GM19324 (cell line): Measurements from ENCODE around the gene ZFAND5.
A peak's percentile ranks its signal among the peaks of the same experiment; 100 is the strongest.

ENCODE experiments used
- ATAC-seq: cut with Tn5 transposase; IDR thresholded peaks from one replicate; pipeline ENCODE4 v1.9.1; 2021; ENCODE audit warnings: mild to moderate bottlenecking, moderate library complexity; ENCODE audit not compliant: unreplicated experiment, low FRiP score

The ZFAND5 gene, protein sequence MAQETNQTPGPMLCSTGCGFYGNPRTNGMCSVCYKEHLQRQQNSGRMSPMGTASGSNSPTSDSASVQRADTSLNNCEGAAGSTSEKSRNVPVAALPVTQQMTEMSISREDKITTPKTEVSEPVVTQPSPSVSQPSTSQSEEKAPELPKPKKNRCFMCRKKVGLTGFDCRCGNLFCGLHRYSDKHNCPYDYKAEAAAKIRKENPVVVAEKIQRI

DNA sequence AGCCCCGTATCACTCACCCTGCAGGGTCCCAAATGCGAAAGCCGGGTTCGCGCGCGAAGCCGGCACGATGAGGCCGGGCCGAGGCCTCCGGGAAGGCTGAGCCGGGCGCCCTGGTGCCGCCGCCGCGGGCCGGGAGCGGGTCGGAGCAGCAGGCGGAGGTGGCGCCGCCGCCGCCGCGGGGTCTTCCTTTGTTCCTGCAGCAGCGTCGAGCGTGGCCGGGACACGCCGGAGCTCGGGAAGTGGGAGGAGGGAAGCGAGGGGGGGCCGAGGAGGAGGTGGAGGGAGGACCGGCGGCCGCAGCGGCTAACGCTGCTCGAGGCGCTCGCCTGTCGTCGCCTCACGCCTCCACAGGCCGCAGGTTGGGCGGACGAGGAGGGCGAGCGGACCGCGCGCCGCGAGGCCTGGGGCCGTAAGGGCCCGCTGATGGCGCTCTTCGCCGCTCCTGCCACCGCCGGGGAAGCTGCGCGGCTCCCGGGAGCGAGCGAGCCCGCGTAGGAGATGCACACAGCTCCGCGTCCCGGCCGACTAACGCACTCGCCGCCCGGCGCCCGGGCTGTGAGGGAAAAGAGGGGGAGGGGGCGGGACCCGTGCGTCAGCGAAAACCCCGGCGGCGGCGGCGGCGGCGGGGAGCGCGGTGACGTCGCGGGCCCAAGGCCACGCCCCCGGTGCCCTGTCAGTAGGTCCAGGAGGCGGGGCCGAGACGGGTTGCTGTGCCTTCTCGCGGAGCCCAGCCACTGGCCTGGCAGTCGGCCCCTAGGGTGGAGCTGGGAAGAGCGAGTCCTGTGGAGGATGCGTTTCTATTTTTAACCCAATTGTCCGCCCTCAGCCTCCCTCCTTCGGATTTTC, at the start of gene ZFAND5:
ZFAND5 (minus strand) TSS at position 530 of the 846 bp plus-strand sequence. CDS start 4,430 bp downstream, outside the sequence.
- peak; percentile 88 for ATAC-seq

DNA sequence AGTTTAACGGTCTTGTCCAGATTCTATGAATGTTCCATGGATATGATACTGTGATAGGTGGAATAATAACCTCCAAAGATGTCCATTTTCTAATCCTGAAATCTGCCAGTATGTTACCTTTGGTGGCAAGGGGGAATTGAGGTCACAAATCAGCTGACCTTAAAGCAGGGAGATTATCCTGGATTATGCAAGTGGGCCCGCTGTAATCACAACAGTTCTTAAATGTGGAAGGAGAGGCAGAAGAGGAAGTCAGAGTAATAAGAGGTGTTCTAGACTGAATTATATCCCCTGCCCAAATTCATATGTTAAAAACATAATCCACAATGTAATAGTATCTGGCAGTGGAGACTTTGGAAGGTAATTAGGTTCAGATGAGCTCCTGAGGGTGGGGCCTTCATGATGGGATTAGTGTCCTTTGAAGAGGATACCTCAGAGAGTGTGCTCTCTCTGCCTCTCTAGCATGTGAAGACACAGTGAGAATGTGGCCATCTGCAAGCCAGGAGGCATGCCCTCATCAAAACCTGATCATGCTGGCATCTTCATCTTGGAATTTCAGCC, 47.6 kb upstream of the ZFAND5 start:
- no peak for ATAC-seq

DNA sequence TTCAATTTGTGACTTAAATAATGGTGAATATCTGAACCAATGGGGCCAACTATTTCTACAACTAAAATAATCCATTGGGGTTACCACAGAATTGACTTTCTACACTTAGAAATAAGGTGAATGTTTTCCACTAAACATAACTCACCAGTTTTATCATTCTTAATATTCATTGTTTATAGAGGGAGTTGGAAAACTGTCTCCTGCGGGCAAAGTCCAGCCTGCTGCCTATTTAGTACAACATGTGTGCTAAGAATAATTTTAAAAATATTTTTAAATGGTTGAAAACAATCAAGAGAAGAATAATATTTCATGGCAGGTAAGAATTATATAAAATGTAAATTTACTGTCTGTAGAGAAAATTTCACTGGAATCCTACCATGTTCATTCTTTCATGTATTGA, 45.2 kb upstream of the ZFAND5 start:
- ATAC-seq = no peak

DNA sequence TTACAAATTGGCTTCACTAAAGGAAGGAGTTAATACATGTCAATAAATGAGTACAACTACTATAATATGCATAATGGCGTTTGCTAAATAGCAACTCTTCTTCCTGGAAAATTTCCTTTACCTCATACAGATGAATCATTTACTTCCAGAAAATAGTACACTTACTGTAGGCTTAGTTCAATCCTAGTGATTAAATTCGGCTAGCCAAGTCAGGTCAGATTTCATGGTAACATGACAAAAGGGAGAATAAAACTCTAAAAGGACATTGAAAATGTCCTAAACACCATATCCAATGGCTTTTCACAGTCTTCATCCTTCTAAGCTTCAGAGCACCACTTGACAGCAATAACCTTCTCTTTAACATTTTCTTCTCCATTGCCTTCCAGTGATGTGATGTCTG, 42.1 kb upstream of the ZFAND5 start:
- no peak for ATAC-seq

DNA sequence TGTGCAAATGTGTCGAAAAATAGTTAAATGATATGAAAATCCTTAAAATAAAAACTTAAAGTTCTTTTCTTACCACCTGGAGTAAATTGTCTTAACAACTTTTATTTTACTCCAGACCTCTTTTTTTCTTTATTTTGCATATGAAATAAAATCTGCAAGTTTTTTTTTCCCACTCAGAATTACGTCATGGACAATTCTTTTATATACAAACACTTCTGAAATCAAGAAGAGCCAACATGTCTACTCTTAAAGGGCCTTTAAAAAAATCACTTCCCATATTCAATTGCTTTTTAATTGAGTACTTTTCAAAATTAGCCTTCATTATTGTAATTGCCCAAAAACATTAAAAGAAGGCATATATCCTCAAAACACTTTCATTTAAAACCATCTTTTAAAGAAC, 37.7 kb upstream of the ZFAND5 start:
- ATAC-seq = no peak

DNA sequence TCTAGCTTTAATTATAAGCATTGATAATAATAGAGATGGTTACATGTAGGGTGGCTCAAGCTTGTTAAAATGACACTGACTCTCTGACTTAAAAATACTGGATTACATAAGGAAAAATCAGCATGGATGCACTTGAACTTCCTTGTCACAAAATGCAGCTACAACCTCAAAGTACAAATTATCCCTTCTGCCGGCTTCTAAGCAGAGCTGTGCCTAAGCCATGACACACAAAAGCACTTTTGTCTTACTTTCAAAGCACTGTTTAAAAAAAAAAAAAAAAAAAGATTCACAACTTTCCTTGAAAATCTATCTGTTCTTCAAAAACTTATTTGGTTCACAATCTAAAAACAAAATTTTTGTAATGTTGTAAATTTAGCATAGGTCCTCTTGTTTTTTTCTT, 36.4 kb upstream of the ZFAND5 start:
- ATAC-seq = no peak

DNA sequence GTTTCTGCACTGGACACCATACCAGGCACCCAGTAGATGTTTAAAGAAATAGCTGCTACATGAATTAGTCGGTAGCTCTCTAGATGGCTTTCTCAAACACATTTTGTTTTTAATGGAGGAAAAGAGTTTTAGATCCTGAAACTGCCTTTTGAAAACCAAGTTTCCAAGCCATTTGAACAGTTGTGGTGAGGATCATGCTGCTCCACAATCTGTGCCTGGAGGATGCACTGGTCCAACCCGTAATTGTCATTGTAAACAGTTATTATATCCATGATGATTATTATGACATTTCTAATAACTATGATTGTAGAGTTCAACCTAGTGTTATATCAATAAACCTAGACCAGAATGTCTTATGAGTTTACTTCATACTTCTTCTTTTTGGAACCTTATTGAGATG, 35.9 kb upstream of the ZFAND5 start:
- ATAC-seq = no peak

DNA sequence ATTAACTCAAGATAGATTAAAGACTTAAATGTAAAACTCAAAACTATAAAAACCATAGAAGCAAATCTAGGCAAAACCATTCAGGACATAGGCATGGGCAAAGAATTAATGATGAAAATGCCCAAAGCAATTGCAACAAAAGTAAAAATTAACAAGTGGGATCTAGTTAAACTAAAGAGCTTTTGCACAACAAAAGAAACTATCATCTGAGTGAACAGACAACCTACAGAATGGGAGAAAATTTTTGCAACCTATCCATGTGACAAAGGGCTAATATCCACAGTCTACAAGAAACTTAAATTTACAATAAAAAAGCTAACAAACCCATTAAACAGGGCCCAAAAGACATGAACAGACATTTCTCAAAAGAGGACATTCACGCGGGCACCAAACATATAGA, 34.4 kb upstream of the ZFAND5 start:
- ATAC-seq = no peak

DNA sequence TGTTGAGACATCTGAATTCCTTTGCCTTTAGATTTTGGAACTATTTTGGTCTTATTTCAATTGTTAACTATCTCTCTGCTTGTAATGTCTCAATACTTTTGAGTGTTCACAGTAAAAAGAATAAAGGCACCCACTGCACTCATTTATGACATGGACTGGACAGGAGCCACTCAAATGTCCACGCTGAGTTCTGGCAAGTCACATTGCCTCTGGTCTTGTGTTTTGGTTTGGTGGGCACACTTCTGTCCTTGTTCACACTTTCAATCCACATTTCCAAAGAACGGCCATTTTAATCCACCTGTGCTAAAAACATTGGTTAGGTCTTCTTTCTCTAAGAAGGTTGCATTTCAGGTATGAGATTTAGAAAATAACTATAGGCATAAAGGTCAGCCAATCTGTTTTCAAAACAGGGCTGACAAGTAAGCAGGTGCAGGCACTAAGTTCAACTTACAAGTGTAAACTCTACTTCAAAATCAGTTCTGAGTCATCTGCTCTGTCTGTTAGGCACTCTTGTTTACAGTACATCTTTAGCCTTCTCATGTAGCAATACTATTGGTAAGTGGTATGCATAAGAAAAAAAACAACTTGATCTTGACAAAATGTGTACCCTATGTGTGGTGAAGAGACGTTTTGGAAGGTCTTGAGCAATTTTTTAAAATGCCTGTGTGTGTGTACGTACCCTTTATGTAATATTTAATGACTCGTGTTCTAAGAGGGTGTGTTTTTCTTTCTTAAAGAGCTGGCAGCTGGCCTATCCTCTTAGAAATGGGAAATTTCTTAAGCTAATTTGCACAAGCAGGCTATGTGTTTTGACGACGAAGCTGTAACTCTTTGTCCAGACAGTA, 31.5 kb upstream of the ZFAND5 start:
- ATAC-seq = no peak

DNA sequence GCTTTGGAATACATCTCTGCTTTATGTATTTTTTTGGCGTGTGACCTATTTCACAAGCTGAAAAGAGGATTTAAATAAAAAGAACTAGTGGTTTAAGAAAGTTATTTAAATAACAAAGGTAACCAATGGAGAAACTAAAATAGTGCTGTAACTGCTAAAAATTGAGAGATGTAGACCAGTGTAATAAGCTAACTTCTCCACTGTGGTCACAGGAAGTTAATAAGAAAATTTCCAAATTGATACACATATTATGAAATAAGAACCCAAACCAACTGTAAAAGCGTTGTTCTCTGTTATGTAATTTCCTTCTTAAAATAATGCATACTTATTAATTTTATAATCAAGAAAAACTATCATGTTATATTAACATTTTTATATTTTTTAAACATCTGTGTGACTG, 29.1 kb upstream of the ZFAND5 start:
- ATAC-seq = no peak

DNA sequence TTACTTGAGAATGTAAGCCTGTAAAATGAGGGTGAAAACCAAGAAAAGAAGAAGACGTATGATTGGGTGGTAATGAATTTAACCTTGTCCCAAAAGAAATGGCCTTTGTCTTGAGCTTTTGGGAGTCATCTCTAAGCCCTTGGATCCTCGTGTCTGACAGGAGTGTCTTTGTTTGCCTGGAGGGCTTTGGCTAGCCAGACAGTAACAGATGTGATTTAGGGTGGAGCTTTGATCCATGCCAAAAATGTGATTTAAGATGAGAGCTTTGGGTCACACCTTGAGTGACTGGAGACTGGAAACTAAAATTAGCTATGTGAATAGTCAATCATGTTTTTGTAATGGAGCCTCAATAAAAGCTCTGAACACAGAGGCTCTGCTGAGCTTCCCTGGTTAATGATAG, 25.9 kb upstream of the ZFAND5 start:
- no peak for ATAC-seq

DNA sequence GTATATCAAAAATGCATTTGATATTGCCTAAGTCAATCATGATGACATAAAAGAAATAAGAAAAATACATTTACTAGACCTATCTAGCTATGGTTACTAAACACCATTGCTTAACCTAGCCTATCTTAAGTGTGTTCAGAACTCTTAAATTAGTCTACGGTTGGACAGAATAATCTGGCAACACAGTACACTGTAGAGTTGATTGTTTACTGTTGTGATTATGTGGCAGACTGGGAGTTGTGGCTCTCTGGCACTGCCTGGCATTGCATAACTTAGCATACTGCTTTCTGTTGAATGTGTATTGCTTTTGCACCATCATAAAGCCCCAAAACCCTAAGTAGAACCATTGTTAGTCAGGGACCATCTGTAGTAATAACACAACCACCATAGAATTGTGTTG, 21.2 kb upstream of the ZFAND5 start:
- no peak for ATAC-seq

DNA sequence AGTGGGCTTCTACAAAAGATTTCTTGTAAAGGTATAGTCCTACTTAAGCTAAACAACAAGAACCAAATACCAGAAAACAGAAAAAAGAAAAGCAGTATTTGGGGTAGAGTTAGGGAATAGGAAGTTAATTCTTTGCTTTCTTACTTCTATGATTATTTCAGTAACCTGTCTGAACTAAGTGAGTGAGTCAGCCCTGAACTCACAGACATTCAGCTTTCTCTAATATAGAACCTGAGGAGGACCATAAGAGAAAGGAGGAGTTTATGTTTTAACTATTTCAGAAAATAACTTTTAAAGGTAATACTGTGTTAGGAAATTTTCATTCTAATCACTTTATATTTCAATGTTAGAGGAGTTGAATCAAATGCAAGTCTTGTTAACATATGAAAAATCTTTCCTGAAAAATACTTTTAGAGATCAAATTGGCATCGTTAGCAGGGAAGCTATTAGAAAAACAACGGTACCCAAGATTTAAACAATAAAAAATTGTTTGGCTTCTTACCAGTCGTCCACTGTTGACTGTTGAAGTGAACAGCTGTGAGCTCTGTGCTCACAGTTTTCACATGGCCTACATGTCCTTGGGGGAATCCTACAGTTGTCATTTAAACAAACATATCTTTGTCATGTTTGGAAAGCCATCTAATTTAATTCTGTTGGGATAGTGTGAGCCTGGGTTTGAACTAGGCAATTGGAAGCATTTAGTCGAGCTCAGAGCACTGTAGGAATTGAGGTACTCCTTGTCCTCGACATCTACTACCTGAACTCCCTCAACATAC, 19.9 kb upstream of the ZFAND5 start:
- no peak for ATAC-seq

DNA sequence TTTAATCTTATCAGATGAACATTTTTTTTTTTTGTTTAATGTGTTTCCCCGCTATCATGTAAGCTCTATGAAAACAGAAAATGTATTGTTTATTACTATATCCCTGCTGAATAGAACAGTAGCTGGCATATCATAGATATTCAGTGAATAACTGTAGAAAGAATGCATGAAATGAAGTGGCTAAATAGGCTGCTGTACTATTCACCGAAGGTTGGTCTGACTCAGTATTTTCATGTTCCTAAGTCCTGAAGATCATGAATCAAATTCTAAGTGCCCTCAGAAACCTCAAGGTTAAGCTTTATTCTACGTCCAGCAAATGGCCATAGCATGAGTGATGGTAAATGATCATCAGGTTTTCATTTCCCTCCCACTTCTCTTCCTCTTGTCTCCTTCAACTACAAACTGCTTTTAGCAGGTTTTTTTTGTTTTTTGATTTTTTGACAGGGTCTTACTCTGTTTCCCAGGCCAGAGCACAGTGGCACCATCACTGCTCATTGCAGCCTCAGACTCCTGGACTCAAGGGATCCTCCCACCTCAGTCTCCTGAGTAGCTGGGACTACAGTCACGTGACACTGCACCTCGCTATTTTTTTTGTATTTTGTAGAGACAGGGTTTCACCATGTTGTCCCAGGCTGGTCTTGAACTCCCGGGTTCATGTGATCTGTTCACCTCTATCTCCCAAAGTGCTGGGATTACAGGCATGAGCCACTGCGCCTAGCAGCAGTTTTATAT, 19.1 kb upstream of the ZFAND5 start:
- ATAC-seq = no peak

DNA sequence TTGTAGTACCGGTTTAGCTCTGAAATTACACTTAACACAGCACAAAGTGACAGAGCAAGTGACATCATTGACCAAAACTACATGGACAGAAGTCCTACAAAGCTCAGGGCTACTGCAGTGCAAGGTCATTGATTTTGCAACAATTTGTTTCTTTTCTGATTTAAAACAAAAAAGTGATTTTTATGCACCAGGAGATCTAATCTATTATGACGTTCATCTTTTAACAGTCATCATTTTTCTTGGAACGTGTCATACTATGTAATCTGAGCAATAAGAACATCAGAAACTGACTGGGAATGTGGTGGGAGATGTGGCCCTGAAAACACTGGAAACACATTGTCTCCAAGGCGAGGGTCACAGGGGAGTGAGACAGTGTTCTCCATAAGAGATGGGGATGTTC, 17.4 kb upstream of the ZFAND5 start:
- ATAC-seq = no peak

DNA sequence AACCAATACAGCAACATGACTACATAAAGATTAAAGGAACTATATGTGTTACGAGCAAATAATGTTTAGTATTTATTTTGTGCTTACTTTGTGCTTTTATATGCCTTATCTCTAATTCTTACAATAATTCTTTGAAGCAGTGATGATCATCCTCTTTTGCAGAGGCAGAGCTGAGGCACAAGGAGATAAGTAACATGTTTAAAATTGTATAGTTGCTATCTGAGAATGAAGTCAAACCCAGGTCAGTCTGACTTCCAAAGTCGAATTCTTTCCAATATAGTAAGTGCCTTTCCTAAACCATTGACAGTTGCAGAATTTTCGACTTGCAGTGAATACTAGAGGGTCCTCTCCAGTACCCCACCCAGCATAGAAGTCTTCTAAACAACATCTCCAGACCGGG, 12.0 kb upstream of the ZFAND5 start:
- ATAC-seq = no peak

DNA sequence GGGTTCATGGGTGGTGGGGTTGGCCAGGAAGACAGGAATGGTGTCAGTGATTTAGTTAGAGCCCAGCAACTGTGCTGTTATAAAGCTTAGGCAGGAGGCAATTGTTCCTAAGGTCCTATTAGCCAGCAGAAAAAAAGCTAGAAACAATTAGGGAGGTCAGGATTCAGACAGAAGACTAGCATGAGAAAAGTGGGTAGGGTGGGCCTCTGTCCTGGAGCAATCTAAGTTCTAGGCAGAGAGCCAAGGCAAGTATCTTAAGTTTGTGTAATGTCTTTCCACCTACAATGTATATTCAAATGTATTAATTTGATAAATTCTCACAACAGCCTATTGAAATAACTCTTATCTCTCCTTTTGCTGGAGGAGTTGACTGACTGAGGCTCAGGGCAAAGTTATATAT, 6.1 kb upstream of the ZFAND5 start:
- ATAC-seq = no peak

DNA sequence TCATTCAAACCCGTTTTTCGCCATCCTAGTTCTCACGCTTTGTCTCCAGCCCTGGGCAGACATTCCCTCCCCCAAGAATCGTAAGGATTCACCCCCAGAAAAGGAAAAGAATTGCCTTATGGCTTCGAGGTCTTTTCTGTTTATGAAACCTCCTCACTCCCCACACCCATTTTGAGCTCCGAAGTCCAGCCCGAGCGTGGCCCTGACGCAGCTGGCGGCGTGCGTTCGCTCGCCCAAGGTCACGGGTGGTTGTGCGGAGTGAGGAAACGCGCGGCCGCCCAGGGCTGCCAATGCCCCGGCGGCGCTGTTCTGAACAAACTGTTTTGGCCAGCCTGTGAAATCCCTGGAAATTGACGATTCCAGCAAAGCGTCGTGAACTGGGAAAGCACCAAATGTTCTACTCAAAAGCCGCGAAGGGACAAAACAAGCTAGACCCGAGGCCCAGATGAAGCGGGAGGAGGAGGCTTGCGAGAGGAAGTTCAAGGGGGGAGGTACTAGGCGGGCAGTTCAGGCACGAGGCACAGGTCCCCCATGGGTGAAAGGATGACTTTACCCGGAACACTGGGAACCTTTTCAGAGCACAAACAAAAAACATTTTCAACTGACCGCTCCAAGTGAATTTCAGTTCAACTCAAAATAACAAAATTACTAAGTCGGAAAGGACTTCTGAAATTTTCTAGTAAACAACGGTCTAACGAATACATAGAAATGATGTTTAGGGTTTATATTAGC, 683 bp upstream of the ZFAND5 start:
- ATAC-seq = peak; percentile 46
